ENCODE results near the gene USP9Y.

Gene USP9Y

DNA sequence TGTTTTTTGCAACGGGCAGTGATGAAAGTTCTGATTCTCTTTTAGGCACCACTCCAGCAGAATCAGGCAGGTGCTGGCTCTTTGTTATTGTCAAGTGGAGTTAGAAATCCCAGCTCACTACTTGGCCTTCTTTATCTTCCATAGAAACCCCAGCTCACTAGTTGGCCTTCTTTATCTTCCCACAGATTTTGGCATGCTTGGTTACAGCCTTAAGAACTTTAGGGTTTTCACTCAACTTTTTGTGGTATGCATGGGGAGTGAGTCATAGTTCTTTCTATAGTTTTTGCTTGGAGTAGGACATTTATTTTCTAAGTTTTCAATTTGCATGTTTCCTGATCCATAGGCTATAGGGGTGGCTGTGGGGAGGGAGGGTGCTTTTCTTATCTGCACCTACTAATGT is 55.0 kb downstream of the USP9Y start:
- Histone ChIP-seq H2AFZ (ENCODE audit: low read depth, low read length, severe bottlenecking) (no peak overlapping the region), H3K9me3 (ENCODE audit: insufficient read depth, low read length) (no peaks in the 10 kb centered on the region), H3K9me2 (replicated peaks; ENCODE audit: insufficient read depth, low read length) (no peaks in the 10 kb centered on the region), H3K27ac (ENCODE audit: low read depth, low read length) (no peak overlapping the region), H3K9ac (ENCODE audit: low read length) (no peak overlapping the region), H3K27me3 (ENCODE audit: low read length) (no peaks in the 10 kb centered on the region), H3K79me2 (ENCODE audit: insufficient read depth, low read length) (no peaks in the 10 kb centered on the region), H4K20me1 (ENCODE audit: low read depth, low read length) (no peaks in the 10 kb centered on the region), H3F3A (ENCODE audit: insufficient read depth) (no peaks in the 10 kb centered on the region), H3K36me3 (ENCODE audit: low read length) (no peaks in the 10 kb centered on the region), H3K4me3 (ENCODE audit: insufficient read depth, low read length, poor library complexity, severe bottlenecking) (no peak overlapping the region), H3K4me2 (ENCODE audit: low read depth, low read length, poor library complexity, severe bottlenecking) (no peak overlapping the region)
- TF ChIP-seq, protein P1, sequence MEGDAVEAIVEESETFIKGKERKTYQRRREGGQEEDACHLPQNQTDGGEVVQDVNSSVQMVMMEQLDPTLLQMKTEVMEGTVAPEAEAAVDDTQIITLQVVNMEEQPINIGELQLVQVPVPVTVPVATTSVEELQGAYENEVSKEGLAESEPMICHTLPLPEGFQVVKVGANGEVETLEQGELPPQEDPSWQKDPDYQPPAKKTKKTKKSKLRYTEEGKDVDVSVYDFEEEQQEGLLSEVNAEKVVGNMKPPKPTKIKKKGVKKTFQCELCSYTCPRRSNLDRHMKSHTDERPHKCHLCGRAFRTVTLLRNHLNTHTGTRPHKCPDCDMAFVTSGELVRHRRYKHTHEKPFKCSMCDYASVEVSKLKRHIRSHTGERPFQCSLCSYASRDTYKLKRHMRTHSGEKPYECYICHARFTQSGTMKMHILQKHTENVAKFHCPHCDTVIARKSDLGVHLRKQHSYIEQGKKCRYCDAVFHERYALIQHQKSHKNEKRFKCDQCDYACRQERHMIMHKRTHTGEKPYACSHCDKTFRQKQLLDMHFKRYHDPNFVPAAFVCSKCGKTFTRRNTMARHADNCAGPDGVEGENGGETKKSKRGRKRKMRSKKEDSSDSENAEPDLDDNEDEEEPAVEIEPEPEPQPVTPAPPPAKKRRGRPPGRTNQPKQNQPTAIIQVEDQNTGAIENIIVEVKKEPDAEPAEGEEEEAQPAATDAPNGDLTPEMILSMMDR (IDR thresholded peaks at IDR 0.05; ENCODE audit: insufficient read depth, low read length, poor library complexity, severe bottlenecking): no peak
- no peak for TF ChIP-seq EZH2phosphoT487 (conservative IDR thresholded peaks at IDR 0.05; ENCODE audit: low read length)

DNA sequence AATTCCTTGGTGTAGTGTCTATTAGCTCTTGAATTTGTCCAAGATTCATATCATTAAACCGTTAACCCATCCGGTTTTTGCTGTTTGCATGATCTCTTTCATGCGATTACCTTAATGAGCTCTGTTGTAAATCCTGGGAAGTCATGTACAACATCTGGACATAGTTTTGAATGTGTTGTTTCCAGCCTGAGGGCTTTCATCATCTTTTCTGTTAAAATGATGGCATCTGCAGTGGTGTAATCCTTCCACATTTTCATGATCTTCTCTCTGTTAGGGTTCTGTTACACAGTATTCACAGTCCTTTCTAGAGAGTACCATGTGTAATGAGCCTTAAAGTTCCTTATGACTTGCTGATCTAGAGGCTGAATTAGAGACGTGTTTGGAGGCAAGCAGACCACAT is 64.9 kb downstream of the USP9Y start:
- Histone ChIP-seq H4K20me1 (ENCODE audit: low read depth, low read length) (no peaks in the 10 kb centered on the region), H3K9me3 (ENCODE audit: insufficient read depth, low read length) (no peaks in the 10 kb centered on the region), H3K4me2 (ENCODE audit: low read depth, low read length, poor library complexity, severe bottlenecking) (no peak overlapping the region), H3F3A (ENCODE audit: insufficient read depth) (no peaks in the 10 kb centered on the region), H3K27ac (ENCODE audit: low read depth, low read length) (no peak overlapping the region), H3K27me3 (ENCODE audit: low read length) (no peaks in the 10 kb centered on the region), H2AFZ (ENCODE audit: low read depth, low read length, severe bottlenecking) (no peak overlapping the region), H3K9ac (ENCODE audit: low read length) (no peak overlapping the region), H3K36me3 (ENCODE audit: low read length) (no peaks in the 10 kb centered on the region), H3K9me2 (replicated peaks; ENCODE audit: insufficient read depth, low read length) (no peaks in the 10 kb centered on the region), H3K79me2 (ENCODE audit: insufficient read depth, low read length) (no peaks in the 10 kb centered on the region), H3K4me3 (ENCODE audit: insufficient read depth, low read length, poor library complexity, severe bottlenecking) (no peak overlapping the region)
- TF ChIP-seq EZH2phosphoT487 (conservative IDR thresholded peaks at IDR 0.05; ENCODE audit: low read length): no peak
- TF ChIP-seq, protein P1 (IDR thresholded peaks at IDR 0.05; ENCODE audit: insufficient read depth, low read length, poor library complexity, severe bottlenecking): no peak

DNA sequence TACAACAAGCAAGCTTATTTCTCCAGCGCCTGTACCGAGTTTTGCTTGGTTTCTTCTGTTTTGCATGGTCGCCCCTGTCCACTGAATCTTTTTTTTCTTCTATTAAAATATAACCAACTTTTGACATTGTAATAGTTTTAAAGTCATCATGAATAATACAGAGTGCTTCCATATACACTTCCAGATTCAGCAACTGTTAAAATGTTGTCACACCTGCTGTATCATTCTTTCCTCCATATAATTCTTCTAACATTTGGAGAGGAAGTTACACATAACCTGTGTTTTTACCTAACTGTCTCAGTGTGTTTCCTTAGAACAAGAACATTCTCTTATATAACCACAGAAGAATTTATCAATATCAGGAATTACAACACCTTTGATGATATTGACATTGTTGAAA is 83.5 kb downstream of the USP9Y start:
- Histone ChIP-seq H2AFZ (ENCODE audit: low read depth, low read length, severe bottlenecking) (no peak overlapping the region), H3K27ac (ENCODE audit: low read depth, low read length) (no peak overlapping the region), H3K4me3 (ENCODE audit: insufficient read depth, low read length, poor library complexity, severe bottlenecking) (no peak overlapping the region), H3K36me3 (ENCODE audit: low read length) (no peaks in the 10 kb centered on the region), H3K9me3 (ENCODE audit: insufficient read depth, low read length) (no peaks in the 10 kb centered on the region), H3F3A (ENCODE audit: insufficient read depth) (no peaks in the 10 kb centered on the region), H3K4me2 (ENCODE audit: low read depth, low read length, poor library complexity, severe bottlenecking) (no peak overlapping the region), H3K9me2 (replicated peaks; ENCODE audit: insufficient read depth, low read length) (no peaks in the 10 kb centered on the region), H3K79me2 (ENCODE audit: insufficient read depth, low read length) (no peaks in the 10 kb centered on the region), H3K27me3 (ENCODE audit: low read length) (no peaks in the 10 kb centered on the region), H4K20me1 (ENCODE audit: low read depth, low read length) (no peaks in the 10 kb centered on the region), H3K9ac (ENCODE audit: low read length) (no peak overlapping the region)
- no peak for TF ChIP-seq EZH2phosphoT487 (conservative IDR thresholded peaks at IDR 0.05; ENCODE audit: low read length)
- TF ChIP-seq, protein P1 (IDR thresholded peaks at IDR 0.05; ENCODE audit: insufficient read depth, low read length, poor library complexity, severe bottlenecking): no peak

All from SU-DHL-6 (cell line).